Tongue (tissue), 2 donors: ENCODE measurements around the gene NRROS. TPM values are rescaled to one million over a fixed set of nuclear protein-coding genes. Genes with fewer than 3 reads are reported as not detected.
"Not testable (repeated sequence)": the region's sequence is repeated elsewhere in the genome, so short reads cannot be mapped to it uniquely, and the experiment has no call there.

ENCODE experiments used
- DNase-seq: peaks from one replicate; pipeline ENCODE4 v3.0.0-alpha.2; 2015
- total RNA-seq: library from RNA; depleted of rRNA; stranded (reverse); fragments of >200 nt; gene quantifications from one replicate; pipeline ENCODE4 v1.2.3, GENCODE V29; 2014

NRROS gene
- total RNA-seq: 3.9 TPM

GRCh38 chr3:196639483-196640296 lies at the start of gene NRROS:
Gene NRROS (plus strand): TSS chr3:196639694. CDS start chr3:196654540, 14,846 bp downstream.
- peak; percentile 67 for DNase-seq

- no peak for DNase-seq
These were observed 49.2 kb upstream of the NRROS start for GRCh38 chr3:196590279-196590678.

GRCh38 chr3:196596355-196596754 lies 43.1 kb upstream of the NRROS start:
- DNase-seq: no peak

GRCh38 chr3:196597971-196598733 lies 41.3 kb upstream of the NRROS start:
- not testable (repeated sequence) for DNase-seq

- no peak for DNase-seq
These were observed 39.8 kb upstream of the NRROS start for GRCh38 chr3:196599734-196600128.

- no peak for DNase-seq
These were observed 39.1 kb upstream of the NRROS start for GRCh38 chr3:196600359-196600758.

GRCh38 chr3:196602673-196603072 lies 36.8 kb upstream of the NRROS start:
- DNase-seq: no peak

- peak; percentile 30 for DNase-seq
These were observed 35.8 kb upstream of the NRROS start for GRCh38 chr3:196603683-196604082.

GRCh38 chr3:196604548-196604947 lies 34.9 kb upstream of the NRROS start:
- no peak for DNase-seq

GRCh38 chr3:196608693-196609092 lies 30.8 kb upstream of the NRROS start:
- DNase-seq: no peak

GRCh38 chr3:196609343-196609775 lies 30.1 kb upstream of the NRROS start:
- DNase-seq: peak; percentile 87

GRCh38 chr3:196609805-196610515 lies 29.5 kb upstream of the NRROS start:
- no peak for DNase-seq

- DNase-seq: no peak
These were observed 27.6 kb upstream of the NRROS start for GRCh38 chr3:196611761-196612483.

GRCh38 chr3:196615234-196615633 lies 24.3 kb upstream of the NRROS start:
- not testable (repeated sequence) for DNase-seq

- no peak for DNase-seq
These were observed 22.2 kb upstream of the NRROS start for GRCh38 chr3:196617256-196617655.

- peak; percentile 63 for DNase-seq
These were observed 20.3 kb upstream of the NRROS start for GRCh38 chr3:196619223-196619622.

- not testable (repeated sequence) for DNase-seq
These were observed 19.9 kb upstream of the NRROS start for GRCh38 chr3:196619627-196620026.

- no peak for DNase-seq
These were observed 19.3 kb upstream of the NRROS start for GRCh38 chr3:196620161-196620604.

- no peak for DNase-seq
These were observed 18.8 kb upstream of the NRROS start for GRCh38 chr3:196620684-196621083.

- no peak for DNase-seq
These were observed 17.9 kb upstream of the NRROS start for GRCh38 chr3:196621611-196622010.

GRCh38 chr3:196624067-196624790 lies 15.3 kb upstream of the NRROS start:
- no peak for DNase-seq
